Activated T-cell treated with anti-CD3 and anti-CD28 coated beads, Interleukin-2, amount 50 U/mL, for 4 hours (primary cell): ENCODE data around the gene CORO2B. TPM values are rescaled to one million over a fixed set of nuclear protein-coding genes. Genes with fewer than 3 reads are reported as not detected.
A peak's percentile ranks its signal among the peaks of the same experiment; 100 is the strongest.

Source experiments
- ATAC-seq, 2 donors: fragments of 200-7000 bp; cut with Tn5 transposase; one replicate each; pipeline ENCODE4 v1.10.0; 2021
- DNase-seq: peaks from one replicate; pipeline ENCODE4 v3.0.0-alpha.2; 2020
- H3K27me3 Mint-ChIP-seq: one replicate; pipeline ENCODE4 v1.8.0; 2021; ENCODE audit warnings: low read depth, mixed read lengths
- H3K36me3 Mint-ChIP-seq: one replicate; pipeline ENCODE4 v1.8.0; 2022; ENCODE audit warnings: mixed read lengths; ENCODE audit not compliant: insufficient read depth
- H3K4me1 Mint-ChIP-seq: one replicate; pipeline ENCODE4 v1.8.0; 2021; ENCODE audit warnings: low read depth, mixed read lengths
- H3K4me3 Mint-ChIP-seq: one replicate; pipeline ENCODE4 v1.8.0; 2021; ENCODE audit warnings: mild to moderate bottlenecking, moderate library complexity, mixed read lengths
- H3K9me3 Mint-ChIP-seq: one replicate; pipeline ENCODE4 v1.8.0; 2021; ENCODE audit warnings: mixed read lengths
- total RNA-seq, 3 donors: library from RNA; stranded (reverse); gene quantifications; one replicate each; pipeline ENCODE4 v1.2.1, GENCODE V29; 2021

Gene CORO2B
- total RNA-seq, 3 donors from 2014 or later = 0.08 TPM

DNA sequence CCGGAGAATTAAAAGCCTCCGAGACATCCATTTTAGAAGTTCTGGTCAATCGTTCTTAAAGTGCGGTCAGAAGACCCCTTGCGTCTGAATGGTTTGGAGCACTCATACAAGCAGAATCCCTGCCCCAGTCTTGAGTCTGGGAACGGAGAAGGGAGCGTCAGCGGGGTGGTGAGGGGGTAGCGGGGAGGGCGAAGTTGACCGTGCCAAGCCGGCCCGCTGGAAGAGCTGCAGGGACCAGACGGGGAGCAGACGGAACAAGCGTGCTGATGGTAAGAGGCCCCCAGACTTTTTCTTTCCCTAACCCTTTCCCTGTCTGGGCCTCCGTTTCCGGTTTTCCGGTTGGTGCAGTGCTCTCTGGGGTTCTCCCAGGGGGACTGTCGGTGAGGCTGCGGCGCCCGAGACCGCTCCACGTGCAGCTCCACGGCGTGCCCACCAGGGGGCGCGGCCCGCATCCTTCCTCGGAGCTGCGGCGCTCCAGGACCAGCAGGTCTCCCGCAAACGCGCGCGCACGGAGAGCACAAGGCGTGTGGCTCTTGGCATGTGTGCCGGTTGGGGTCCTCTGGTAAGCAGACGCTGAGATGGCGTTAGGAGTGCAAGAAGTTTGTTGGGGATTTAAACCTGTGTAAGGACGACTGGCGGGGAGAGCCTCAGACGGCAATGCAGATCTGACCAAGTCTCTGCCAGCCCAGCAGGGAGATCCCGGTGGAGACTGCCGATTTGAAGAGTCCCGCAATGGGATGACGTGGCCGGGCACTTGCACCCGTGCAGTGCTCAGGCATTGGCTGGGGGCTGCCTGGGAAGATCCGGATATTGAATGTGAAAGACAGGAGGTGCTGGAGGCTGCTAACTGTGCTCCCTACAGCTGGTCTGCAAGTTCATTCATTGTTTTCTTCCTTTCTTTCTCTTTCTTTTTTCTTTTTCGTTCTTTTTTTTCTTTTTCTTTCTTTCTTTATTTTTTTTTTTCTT lies 19.2 kb upstream of the CORO2B start:
- Mint-ChIP-seq H3K9me3 (no peaks in the 10 kb centered on the region), H3K27me3 (peaks cover 47% of the 10 kb centered on the region), H3K4me1 (peaks cover 17% of the 10 kb centered on the region), H3K4me3 (peak overlapping the region; percentile 76), H3K36me3 (no peaks in the 10 kb centered on the region)
- DNase-seq = peak; percentile 69
- ATAC-seq = peak; percentile 93

DNA sequence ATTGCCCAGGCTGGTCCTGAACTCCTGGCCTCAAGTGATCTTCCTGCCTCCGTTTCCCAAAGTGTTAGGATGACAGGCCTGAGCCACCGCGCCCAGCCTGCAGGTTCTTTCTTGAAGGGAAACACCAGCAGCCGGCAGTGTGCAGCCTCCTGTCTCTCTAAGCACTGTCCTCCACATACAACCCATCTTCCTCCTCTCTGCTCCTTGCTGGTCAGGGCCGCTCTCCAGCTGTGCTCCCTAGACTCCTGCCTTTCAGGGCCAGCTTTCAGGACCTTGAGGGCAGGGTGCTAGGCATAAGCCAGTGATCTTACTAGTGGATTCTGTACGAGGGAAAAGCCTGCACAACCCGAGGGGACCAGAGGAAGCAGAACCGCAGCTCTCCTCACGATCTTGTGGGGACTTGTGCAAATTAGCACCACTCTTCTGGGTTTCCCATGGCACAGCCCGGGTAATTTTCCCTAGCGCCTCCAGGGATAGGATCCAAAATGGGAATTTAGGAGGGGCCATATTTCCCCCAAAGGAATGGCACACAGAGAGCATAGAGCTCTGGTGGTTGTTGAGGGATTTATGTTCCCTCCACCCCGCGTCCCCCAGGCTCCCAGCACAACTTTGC lies 18.2 kb upstream of the CORO2B start:
- DNase-seq (no peak), ATAC-seq (no peak)
- Mint-ChIP-seq H3K27me3 (peaks cover 41% of the 10 kb centered on the region), H3K9me3 (no peaks in the 10 kb centered on the region), H3K4me1 (peaks cover 17% of the 10 kb centered on the region), H3K4me3 (peak overlapping the region; percentile 76), H3K36me3 (no peaks in the 10 kb centered on the region)

DNA sequence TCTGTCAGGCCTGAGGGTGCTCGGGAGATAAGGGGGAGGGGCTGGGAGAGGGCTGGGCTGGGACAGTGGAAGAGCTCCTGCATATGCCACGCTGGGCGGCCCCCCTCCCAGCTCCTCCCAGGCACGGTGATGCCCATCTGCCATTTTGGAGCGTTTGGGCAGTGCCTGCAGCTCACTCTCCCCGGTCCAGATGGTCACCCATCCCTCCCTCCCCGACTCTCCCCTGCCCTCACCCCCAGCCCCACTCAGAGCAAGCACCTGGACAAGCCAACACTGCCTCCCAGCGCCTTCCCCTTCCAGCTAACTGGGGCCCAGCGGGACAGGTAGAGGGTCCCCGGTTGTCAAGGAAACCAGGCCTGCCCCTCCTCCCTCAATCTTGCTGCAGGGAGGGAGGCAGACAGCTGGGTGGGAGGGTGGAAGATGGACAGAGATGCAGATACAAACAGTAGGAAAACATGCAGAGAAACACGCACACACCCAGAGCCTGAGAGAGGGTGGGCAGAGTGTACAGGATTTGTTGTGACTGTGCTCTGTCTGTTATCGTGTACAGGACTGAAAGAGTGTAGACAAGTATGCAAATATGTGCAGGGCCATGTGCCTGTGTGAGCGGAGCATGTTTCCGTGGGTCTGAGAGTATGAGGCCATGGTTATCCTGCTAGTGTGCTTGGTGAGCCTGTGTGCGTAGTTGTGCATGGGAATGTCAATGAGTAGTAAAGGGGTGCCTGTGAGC lies 17.5 kb upstream of the CORO2B start:
- DNase-seq (no peak), ATAC-seq (no peak)
- Mint-ChIP-seq H3K4me3 (no peak overlapping the region), H3K27me3 (peaks cover 35% of the 10 kb centered on the region), H3K9me3 (no peaks in the 10 kb centered on the region), H3K36me3 (no peaks in the 10 kb centered on the region), H3K4me1 (peaks cover 17% of the 10 kb centered on the region)

DNA sequence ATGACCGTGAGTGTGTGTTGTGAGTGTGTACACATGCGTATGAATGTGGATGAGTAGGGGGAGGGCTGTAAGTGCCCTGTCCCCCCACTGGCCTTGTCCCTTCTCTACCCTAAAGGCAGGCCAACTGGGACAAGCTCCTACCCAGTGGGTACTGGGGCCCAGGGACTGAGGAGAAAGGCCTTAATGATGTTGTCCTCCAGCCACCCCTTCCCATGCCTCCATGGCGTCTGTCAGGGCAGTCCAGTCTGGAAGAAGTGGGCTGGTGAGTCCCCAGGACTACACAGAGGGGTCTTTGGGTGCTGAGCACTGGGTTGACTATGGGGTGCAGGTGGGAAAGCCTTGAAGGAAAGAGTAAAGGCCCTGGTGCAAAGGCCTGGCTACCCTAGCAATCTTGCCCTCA lies 16.9 kb upstream of the CORO2B start:
- Mint-ChIP-seq H3K36me3 (no peaks in the 10 kb centered on the region), H3K9me3 (no peaks in the 10 kb centered on the region), H3K27me3 (peaks cover 34% of the 10 kb centered on the region), H3K4me1 (peaks cover 17% of the 10 kb centered on the region), H3K4me3 (no peak overlapping the region)
- ATAC-seq (no peak), DNase-seq (no peak)

DNA sequence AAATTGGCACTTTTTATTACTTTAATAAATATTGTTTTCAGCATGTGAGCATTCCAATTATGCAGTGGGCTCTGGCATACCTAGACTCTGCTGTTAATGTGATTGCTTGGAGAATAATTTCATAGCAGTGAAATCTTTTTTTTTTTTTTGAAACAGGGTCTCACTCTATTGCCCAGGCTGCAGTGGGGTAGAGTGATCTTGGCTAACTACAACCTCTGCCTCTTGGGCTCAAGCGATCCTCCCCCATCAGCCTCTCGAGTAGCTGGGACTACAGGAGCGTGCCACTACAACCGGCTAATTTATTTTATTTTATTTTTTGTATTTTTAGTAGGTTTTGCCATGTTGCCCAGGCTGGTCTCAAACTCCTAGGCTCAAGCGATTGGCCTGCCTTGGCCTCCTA lies 14.6 kb upstream of the CORO2B start:
- ATAC-seq (no peak), DNase-seq (no peak)
- H3K9me3 Mint-ChIP-seq = no peaks in the 10 kb centered on the region
- no peak overlapping the region for H3K4me3 Mint-ChIP-seq
- H3K36me3 Mint-ChIP-seq = no peaks in the 10 kb centered on the region
- peaks cover 24% of the 10 kb centered on the region for H3K27me3 Mint-ChIP-seq
- peaks cover 11% of the 10 kb centered on the region for H3K4me1 Mint-ChIP-seq

DNA sequence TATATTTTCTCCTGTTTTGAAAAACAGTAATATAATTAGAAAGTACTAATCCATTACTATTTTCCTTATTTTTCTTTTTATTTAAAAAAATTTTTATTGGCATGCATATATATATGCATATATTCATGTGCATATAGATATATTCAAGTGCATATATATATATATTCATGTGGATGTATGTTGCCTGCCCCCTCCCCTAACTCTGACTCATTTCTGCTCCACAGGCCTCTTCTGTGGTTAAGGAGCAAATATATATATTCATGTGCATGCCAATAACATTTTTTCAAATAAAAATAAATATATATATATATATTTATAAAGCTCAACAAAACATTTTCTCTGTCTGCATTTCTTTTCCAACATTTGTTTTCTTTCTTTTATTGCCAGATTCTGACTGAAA lies 13.6 kb upstream of the CORO2B start:
- Mint-ChIP-seq H3K9me3 (no peaks in the 10 kb centered on the region), H3K4me1 (peaks cover 2% of the 10 kb centered on the region), H3K36me3 (no peaks in the 10 kb centered on the region), H3K27me3 (peaks cover 19% of the 10 kb centered on the region), H3K4me3 (no peak overlapping the region)
- DNase-seq (no peak), ATAC-seq (no peak)

DNA sequence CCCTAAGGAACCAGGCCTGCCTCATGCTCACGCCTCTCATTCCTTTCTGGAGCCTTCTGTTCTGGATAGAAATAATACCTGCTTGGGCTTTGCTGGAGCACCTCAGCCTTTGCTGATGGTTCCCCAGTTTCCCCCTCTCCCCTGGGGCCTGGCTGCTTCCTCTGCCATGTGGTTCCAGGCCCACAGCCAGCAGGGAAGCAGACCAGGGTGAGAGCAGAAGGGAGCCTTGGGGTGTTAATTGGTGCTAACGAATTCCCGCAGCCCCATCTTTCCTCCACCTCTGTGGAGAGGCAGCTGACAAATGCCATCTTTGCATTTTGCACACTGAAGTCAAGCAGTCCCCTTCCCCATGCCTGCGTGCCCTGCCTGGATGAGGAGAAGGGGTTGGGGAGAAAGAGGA lies 13.1 kb upstream of the CORO2B start:
- Mint-ChIP-seq H3K4me1 (no peaks in the 10 kb centered on the region), H3K36me3 (no peaks in the 10 kb centered on the region), H3K4me3 (no peak overlapping the region), H3K27me3 (peaks cover 19% of the 10 kb centered on the region), H3K9me3 (no peaks in the 10 kb centered on the region)
- no peak for ATAC-seq
- DNase-seq = no peak

DNA sequence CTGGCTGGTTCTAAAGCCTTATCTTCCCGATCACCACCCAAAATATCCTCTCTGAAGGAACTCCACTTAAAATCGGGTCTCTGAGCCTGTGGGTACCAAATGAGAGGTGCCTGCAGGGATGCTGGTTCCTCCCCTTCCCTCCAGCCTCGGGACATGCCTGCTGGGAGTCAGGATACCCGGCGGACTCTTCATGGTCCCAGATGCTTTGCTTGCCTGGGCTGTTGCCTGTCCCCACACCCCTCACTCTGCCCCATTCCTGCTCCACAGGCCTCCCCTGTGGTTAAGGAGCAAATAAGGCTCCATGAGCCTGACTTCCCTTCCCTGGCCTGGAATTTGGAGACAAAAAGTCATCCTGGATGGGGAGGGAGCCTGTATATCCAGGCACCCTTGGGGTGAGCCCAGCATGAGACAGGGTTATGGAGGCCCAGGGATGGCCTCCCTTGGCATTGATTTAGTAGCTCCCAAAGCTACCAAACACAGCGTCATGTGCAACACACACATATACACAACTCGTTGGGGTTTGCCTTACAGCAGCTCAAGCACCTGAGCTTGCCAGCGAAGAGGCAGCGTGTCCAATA lies 12.3 kb upstream of the CORO2B start:
- Mint-ChIP-seq H3K9me3 (no peaks in the 10 kb centered on the region), H3K36me3 (no peaks in the 10 kb centered on the region), H3K27me3 (peaks cover 20% of the 10 kb centered on the region), H3K4me1 (no peaks in the 10 kb centered on the region), H3K4me3 (no peak overlapping the region)
- ATAC-seq (no peak), DNase-seq (no peak)

DNA sequence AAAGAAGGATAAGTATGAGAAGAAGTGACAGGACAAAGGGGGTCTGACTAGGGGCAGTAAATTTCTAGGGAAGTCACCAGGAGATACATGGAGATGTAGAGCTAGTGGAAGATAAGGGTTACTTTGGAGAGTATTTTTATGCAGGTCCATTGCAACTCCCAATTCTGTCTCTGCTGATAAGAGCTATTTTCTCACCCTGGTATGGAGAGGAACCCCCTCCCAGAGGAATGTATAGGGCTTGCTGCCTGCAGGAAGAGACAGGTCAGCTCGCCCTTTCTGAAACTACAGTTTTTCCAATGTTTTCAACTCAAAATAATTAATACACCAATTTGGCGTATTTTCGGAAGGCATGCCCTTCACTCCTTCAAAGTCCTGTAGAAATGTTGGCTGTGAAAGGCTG lies 11.4 kb upstream of the CORO2B start:
- no peaks in the 10 kb centered on the region for H3K36me3 Mint-ChIP-seq
- H3K27me3 Mint-ChIP-seq = peaks cover 19% of the 10 kb centered on the region
- ATAC-seq (no peak), DNase-seq (no peak)
- no peaks in the 10 kb centered on the region for H3K4me1 Mint-ChIP-seq
- H3K9me3 Mint-ChIP-seq = no peaks in the 10 kb centered on the region
- no peak overlapping the region for H3K4me3 Mint-ChIP-seq

DNA sequence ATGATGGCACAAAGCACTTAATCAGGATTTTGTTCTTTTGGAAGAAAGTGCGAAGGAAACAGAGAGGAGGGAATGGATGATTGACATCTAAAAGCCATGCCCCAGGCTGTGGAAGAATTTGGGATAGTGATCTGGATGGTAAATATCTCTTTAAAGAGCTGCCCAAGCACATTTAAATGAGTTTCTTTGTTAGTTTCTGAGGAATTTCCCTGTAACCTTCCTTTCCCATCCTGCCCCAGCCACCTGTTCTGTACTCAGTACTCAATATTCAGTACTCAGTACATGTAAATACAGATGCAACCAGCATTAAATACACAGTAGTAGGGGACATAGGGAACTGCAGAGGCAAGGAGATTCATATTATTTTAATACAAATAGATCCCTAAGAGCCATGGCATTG lies 7.8 kb upstream of the CORO2B start:
- H3K27me3 Mint-ChIP-seq = peaks cover 44% of the 10 kb centered on the region
- H3K36me3 Mint-ChIP-seq = no peaks in the 10 kb centered on the region
- H3K4me3 Mint-ChIP-seq = no peak overlapping the region

DNA sequence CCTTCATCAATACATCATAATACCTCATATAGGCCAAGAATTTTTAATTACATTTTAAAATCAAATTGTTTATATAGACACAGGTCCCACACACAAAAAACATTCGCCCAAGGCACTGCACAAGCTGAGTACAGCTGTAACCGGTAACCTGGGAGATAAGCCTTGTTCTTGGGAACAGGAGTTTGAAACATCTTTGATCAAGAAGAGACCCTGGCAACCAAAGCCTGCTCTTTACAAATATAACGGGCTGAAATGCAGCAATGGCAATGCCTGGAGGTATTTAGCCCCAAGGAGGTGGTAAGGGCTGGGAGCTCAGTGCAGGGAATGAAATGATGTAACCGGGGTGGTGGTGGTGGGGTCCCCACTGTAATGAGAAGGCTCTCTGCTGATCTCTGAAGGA lies 7.2 kb upstream of the CORO2B start:
- Mint-ChIP-seq H3K4me3 (no peak overlapping the region), H3K9me3 (no peaks in the 10 kb centered on the region), H3K36me3 (no peaks in the 10 kb centered on the region), H3K4me1 (no peaks in the 10 kb centered on the region), H3K27me3 (peaks cover 50% of the 10 kb centered on the region)
- DNase-seq (no peak), ATAC-seq (no peak)

More for the DNA sequence above, 7.8 kb upstream of the CORO2B start:
- ATAC-seq (no peak), DNase-seq (no peak)
- H3K9me3 Mint-ChIP-seq = no peaks in the 10 kb centered on the region
- H3K4me1 Mint-ChIP-seq = no peaks in the 10 kb centered on the region

DNA sequence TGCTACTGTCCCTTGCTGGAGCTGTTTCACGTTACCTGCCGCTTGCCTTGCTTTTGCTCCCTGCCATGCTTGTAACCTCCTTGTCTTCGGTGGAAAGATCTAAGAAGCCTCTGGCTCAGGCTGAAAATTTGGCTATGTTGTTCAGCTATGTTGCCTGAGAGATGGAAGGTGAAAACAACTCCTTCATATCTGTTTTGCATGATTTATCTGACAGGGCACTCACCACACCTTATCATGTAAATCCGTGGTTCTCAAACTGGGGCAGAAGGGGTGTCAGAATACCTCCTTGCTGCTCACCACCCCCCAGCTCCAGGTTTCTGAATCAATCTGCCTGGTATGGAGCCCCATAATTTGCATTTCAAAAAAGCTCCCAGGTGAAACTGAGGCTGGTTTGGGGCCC lies 6.5 kb upstream of the CORO2B start:
- peaks cover 54% of the 10 kb centered on the region for H3K27me3 Mint-ChIP-seq
- no peak overlapping the region for H3K4me3 Mint-ChIP-seq
- DNase-seq (no peak), ATAC-seq (no peak)
- no peaks in the 10 kb centered on the region for H3K9me3 Mint-ChIP-seq
- H3K4me1 Mint-ChIP-seq = no peaks in the 10 kb centered on the region
- H3K36me3 Mint-ChIP-seq = no peaks in the 10 kb centered on the region

DNA sequence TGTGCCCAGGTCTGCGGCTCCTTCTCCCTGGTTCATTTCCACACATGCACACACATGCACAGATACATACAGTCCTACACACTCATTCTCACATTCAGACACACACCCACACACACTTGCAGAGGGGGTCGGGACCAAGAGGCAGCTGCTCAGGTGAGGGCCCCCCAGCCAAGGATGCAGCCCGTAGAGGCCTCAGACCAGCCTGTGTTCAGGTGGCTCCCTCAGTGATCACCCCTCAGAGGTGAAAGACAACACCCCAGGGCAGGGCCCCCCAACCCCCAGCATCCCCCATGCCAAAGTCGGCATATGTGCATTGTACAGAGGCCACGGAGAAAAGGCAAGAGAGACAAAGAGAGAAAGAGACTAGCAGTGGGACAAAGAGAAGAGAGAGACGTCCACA lies 5.9 kb upstream of the CORO2B start:
- Mint-ChIP-seq H3K27me3 (peaks cover 58% of the 10 kb centered on the region), H3K4me3 (no peak overlapping the region), H3K36me3 (no peaks in the 10 kb centered on the region), H3K4me1 (peaks cover 3% of the 10 kb centered on the region), H3K9me3 (no peaks in the 10 kb centered on the region)
- ATAC-seq = no peak
- DNase-seq = no peak

DNA sequence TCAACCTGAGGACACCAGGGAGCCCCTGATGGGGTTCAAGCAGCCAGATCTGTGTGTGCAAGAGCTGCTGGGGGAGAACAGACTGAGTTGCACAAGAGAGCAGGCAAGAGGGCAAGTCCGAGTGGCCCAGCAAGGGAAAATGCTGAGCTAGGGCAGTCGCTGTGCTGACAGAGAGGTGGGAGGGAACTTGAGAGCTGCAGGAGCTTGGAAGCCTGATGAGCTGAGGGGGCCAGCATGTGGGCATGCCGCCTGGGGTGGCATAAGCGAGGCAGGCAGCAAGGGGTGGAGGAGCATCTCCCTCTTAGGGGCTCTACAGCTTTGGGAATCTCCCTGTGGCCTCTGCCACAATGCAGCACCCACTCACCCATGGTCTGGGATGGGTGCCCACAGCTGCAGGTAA lies 4.7 kb upstream of the CORO2B start:
- H3K9me3 Mint-ChIP-seq = no peaks in the 10 kb centered on the region
- ATAC-seq (no peak), DNase-seq (no peak)
- no peak overlapping the region for H3K4me3 Mint-ChIP-seq
- peaks cover 61% of the 10 kb centered on the region for H3K27me3 Mint-ChIP-seq
- no peaks in the 10 kb centered on the region for H3K36me3 Mint-ChIP-seq
- H3K4me1 Mint-ChIP-seq = peaks cover 6% of the 10 kb centered on the region
